Sigmoid colon (tissue), 3 donors: ENCODE data around the gene EP300.
"Not testable (repeated sequence)": the region's sequence is repeated elsewhere in the genome, so short reads cannot be mapped to it uniquely, and the experiment has no call there.

ENCODE experiments used
- POLR2A ChIP-seq, 2 donors: fragments of 450-650 bp; IDR thresholded peaks; one replicate each; pipeline ENCODE4 v1.6.1; 2016; ENCODE audit warnings: antibody characterized with exemption in 2 of 2, mild to moderate bottlenecking in 2 of 2, moderate library complexity in 2 of 2
- TF ChIP-seq, protein P1 (sequence below), 4 experiments: fragments of 450-650 bp in 3 of 4; fragments of 200-600 bp in 1 of 4; IDR thresholded peaks; one replicate each; pipeline ENCODE4 v1.5.1; 2016 to 2019; ENCODE audit warnings: antibody characterized with exemption in 4 of 4, mild to moderate bottlenecking in 3 of 4, moderate library complexity in 2 of 4

DNA sequence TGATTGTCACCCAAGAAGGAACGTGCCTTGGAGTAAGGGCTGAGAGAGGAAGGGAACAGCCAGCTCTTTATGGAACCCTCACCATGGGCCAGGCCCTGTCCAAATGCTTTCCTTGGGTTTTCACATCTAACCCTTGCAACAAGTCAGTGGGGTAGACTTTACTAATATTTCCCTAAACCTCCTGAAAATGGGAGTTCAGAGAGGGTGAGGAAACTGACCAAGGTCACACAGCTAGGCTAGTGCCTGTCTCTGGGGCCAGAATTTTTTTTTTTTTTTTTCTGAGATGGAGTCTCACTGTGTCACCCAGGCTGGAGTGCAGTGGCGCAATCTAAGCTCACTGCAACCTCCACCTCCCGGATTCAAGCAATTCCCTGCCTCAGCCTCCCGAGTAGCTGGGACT, 42.6 kb upstream of the EP300 start:
- TF ChIP-seq, protein P1, sequence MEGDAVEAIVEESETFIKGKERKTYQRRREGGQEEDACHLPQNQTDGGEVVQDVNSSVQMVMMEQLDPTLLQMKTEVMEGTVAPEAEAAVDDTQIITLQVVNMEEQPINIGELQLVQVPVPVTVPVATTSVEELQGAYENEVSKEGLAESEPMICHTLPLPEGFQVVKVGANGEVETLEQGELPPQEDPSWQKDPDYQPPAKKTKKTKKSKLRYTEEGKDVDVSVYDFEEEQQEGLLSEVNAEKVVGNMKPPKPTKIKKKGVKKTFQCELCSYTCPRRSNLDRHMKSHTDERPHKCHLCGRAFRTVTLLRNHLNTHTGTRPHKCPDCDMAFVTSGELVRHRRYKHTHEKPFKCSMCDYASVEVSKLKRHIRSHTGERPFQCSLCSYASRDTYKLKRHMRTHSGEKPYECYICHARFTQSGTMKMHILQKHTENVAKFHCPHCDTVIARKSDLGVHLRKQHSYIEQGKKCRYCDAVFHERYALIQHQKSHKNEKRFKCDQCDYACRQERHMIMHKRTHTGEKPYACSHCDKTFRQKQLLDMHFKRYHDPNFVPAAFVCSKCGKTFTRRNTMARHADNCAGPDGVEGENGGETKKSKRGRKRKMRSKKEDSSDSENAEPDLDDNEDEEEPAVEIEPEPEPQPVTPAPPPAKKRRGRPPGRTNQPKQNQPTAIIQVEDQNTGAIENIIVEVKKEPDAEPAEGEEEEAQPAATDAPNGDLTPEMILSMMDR (IDR thresholded peaks at IDR 0.05): not testable (repeated sequence)
- not testable (repeated sequence) for TF ChIP-seq POLR2A (IDR thresholded peaks at IDR 0.05)
